ENCODE data around the gene BRI3. TPM values are rescaled to one million over a fixed set of nuclear protein-coding genes. Genes with fewer than 3 reads are reported as not detected.

BRI3 gene
- total and polyA plus RNA-seq, 2 of the 13 experiments (the other 11 are each of a cell fraction or from before 2014, with no cell fraction given) = 54.0 to 103 TPM

DNA sequence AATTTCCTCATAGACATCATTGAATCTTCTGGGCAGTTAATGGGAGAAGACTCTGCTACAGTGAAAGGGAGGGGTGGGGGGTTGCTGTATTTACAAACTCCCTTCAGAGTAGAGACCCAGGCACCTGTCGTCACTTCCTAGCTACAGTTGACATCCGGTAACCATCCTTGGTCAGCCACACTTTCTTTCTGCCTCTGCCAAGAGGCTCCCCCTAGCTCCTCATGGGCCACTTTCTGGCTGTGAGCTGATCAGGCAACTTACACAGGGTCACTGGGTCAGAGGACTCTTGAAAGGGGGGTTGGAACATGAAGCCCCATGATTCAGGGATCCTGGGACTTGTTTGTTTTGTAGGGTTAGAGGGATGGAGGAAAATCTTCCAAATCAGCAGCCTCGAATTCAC, 30.7 kb upstream of the BRI3 start (continued):
- TF ChIP-seq, protein P1, sequence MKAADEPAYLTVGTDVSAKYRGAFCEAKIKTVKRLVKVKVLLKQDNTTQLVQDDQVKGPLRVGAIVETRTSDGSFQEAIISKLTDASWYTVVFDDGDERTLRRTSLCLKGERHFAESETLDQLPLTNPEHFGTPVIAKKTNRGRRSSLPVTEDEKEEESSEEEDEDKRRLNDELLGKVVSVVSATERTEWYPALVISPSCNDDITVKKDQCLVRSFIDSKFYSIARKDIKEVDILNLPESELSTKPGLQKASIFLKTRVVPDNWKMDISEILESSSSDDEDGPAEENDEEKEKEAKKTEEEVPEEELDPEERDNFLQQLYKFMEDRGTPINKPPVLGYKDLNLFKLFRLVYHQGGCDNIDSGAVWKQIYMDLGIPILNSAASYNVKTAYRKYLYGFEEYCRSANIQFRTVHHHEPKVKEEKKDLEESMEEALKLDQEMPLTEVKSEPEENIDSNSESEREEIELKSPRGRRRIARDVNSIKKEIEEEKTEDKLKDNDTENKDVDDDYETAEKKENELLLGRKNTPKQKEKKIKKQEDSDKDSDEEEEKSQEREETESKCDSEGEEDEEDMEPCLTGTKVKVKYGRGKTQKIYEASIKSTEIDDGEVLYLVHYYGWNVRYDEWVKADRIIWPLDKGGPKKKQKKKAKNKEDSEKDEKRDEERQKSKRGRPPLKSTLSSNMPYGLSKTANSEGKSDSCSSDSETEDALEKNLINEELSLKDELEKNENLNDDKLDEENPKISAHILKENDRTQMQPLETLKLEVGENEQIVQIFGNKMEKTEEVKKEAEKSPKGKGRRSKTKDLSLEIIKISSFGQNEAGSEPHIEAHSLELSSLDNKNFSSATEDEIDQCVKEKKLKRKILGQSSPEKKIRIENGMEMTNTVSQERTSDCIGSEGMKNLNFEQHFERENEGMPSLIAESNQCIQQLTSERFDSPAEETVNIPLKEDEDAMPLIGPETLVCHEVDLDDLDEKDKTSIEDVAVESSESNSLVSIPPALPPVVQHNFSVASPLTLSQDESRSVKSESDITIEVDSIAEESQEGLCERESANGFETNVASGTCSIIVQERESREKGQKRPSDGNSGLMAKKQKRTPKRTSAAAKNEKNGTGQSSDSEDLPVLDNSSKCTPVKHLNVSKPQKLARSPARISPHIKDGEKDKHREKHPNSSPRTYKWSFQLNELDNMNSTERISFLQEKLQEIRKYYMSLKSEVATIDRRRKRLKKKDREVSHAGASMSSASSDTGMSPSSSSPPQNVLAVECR (CRISPR knock-in tag; IDR thresholded peaks at IDR 0.05; ENCODE audit: borderline replicate concordance) = no peak
- TF ChIP-seq NPAS2 (CRISPR knock-in tag; IDR thresholded peaks at IDR 0.05; ENCODE audit: borderline replicate concordance) = no peak
- no peak for TF ChIP-seq NR3C1 (CRISPR knock-in tag; IDR thresholded peaks at IDR 0.05)
- TF ChIP-seq, protein P2, sequence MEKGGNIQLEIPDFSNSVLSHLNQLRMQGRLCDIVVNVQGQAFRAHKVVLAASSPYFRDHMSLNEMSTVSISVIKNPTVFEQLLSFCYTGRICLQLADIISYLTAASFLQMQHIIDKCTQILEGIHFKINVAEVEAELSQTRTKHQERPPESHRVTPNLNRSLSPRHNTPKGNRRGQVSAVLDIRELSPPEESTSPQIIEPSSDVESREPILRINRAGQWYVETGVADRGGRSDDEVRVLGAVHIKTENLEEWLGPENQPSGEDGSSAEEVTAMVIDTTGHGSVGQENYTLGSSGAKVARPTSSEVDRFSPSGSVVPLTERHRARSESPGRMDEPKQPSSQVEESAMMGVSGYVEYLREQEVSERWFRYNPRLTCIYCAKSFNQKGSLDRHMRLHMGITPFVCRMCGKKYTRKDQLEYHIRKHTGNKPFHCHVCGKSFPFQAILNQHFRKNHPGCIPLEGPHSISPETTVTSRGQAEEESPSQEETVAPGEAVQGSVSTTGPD (CRISPR knock-in tag; IDR thresholded peaks at IDR 0.05) = no peak
- no peak for TF ChIP-seq ZNF33A (CRISPR knock-in tag; IDR thresholded peaks at IDR 0.05; ENCODE audit: borderline replicate concordance)
- TF ChIP-seq ZNF382 (CRISPR knock-in tag; IDR thresholded peaks at IDR 0.05; ENCODE audit: borderline replicate concordance) = no peak
- no peak for TF ChIP-seq KLF9 (CRISPR knock-in tag; IDR thresholded peaks at IDR 0.05; ENCODE audit: low read depth)
- no peak for TF ChIP-seq FOXM1 (CRISPR knock-in tag; IDR thresholded peaks at IDR 0.05)
- TF ChIP-seq, protein P3, sequence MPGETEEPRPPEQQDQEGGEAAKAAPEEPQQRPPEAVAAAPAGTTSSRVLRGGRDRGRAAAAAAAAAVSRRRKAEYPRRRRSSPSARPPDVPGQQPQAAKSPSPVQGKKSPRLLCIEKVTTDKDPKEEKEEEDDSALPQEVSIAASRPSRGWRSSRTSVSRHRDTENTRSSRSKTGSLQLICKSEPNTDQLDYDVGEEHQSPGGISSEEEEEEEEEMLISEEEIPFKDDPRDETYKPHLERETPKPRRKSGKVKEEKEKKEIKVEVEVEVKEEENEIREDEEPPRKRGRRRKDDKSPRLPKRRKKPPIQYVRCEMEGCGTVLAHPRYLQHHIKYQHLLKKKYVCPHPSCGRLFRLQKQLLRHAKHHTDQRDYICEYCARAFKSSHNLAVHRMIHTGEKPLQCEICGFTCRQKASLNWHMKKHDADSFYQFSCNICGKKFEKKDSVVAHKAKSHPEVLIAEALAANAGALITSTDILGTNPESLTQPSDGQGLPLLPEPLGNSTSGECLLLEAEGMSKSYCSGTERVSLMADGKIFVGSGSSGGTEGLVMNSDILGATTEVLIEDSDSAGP (CRISPR knock-in tag; IDR thresholded peaks at IDR 0.05; ENCODE audit: borderline replicate concordance) = no peak
- TF ChIP-seq, protein P4, sequence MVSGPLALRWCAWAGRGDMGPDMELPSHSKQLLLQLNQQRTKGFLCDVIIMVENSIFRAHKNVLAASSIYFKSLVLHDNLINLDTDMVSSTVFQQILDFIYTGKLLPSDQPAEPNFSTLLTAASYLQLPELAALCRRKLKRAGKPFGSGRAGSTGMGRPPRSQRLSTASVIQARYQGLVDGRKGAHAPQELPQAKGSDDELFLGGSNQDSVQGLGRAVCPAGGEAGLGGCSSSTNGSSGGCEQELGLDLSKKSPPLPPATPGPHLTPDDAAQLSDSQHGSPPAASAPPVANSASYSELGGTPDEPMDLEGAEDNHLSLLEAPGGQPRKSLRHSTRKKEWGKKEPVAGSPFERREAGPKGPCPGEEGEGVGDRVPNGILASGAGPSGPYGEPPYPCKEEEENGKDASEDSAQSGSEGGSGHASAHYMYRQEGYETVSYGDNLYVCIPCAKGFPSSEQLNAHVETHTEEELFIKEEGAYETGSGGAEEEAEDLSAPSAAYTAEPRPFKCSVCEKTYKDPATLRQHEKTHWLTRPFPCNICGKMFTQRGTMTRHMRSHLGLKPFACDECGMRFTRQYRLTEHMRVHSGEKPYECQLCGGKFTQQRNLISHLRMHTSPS (CRISPR knock-in tag; IDR thresholded peaks at IDR 0.05; ENCODE audit: low read depth) = no peak
- TF ChIP-seq DPF2 (CRISPR knock-in tag; IDR thresholded peaks at IDR 0.05; ENCODE audit: borderline replicate concordance, low read depth) = no peak
- TF ChIP-seq, protein P5, sequence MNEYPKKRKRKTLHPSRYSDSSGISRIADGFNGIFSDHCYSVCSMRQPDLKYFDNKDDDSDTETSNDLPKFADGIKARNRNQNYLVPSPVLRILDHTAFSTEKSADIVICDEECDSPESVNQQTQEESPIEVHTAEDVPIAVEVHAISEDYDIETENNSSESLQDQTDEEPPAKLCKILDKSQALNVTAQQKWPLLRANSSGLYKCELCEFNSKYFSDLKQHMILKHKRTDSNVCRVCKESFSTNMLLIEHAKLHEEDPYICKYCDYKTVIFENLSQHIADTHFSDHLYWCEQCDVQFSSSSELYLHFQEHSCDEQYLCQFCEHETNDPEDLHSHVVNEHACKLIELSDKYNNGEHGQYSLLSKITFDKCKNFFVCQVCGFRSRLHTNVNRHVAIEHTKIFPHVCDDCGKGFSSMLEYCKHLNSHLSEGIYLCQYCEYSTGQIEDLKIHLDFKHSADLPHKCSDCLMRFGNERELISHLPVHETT (CRISPR knock-in tag; conservative IDR thresholded peaks at IDR 0.05) = no peak
- TF ChIP-seq HNF4G (IDR thresholded peaks at IDR 0.05; ENCODE audit: borderline replicate concordance, low read depth, low read length) = no peak
- TF ChIP-seq HNF4G (CRISPR knock-in tag; IDR thresholded peaks at IDR 0.05; ENCODE audit: borderline replicate concordance, low read depth) = no peak
- TF ChIP-seq ZNF30 (CRISPR knock-in tag; IDR thresholded peaks at IDR 0.05) = no peak
- 0 out of 2 replicates have a peak, but pooled peaks have one; percentile 8 for TF ChIP-seq MED1 (CRISPR knock-in tag; IDR thresholded peaks at IDR 0.05)
- TF ChIP-seq ZNF83 (CRISPR knock-in tag; IDR thresholded peaks at IDR 0.05; ENCODE audit: borderline replicate concordance) = no peak
- no peak for TF ChIP-seq ZNF607 (CRISPR knock-in tag; IDR thresholded peaks at IDR 0.05; ENCODE audit: borderline replicate concordance)
